ENCODE results near the gene PNPLA3. TPM values are rescaled to one million over a fixed set of nuclear protein-coding genes. Genes with fewer than 3 reads are reported as not detected.

The PNPLA3 gene
- total and polyA plus RNA-seq, 11 donors: 0.11 to 1.9 (median 0.18) TPM; not detected in 5

- Histone ChIP-seq H3K27me3 (peaks cover 15 to 77% (median 44%) of the 10 kb centered on the region in 9 donors), H3K27ac (no peak overlapping the region), H3K4me3 (no peak overlapping the region), H3K4me1 (peaks cover 0 to 13% (median 0%) of the 10 kb centered on the region in 12 donors), H3K9me3 (no peaks in the 10 kb centered on the region), H3K36me3 (no peaks in the 10 kb centered on the region)
- intact Hi-C loops (cut with DNase I): loop anchor here in 5 of 10 donors (5.0 to 10.0 kb wide), 4 partner anchors 52 to 615 kb away; no protein-coding TSS in a partner anchor
- ATAC-seq (no peak), DNase-seq (no peak)
- TF ChIP-seq, protein P1, sequence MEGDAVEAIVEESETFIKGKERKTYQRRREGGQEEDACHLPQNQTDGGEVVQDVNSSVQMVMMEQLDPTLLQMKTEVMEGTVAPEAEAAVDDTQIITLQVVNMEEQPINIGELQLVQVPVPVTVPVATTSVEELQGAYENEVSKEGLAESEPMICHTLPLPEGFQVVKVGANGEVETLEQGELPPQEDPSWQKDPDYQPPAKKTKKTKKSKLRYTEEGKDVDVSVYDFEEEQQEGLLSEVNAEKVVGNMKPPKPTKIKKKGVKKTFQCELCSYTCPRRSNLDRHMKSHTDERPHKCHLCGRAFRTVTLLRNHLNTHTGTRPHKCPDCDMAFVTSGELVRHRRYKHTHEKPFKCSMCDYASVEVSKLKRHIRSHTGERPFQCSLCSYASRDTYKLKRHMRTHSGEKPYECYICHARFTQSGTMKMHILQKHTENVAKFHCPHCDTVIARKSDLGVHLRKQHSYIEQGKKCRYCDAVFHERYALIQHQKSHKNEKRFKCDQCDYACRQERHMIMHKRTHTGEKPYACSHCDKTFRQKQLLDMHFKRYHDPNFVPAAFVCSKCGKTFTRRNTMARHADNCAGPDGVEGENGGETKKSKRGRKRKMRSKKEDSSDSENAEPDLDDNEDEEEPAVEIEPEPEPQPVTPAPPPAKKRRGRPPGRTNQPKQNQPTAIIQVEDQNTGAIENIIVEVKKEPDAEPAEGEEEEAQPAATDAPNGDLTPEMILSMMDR (IDR thresholded peaks at IDR 0.05): no peak
- TF ChIP-seq POLR2A (IDR thresholded peaks at IDR 0.05): no peak
- 41 to 46% (median 44%) methylated on average over 4 of the region's 4 CpGs for WGBS, 4 donors
Observed at GRCh38 chr22:43889860-43890253, 33.7 kb upstream of the PNPLA3 start.

DNA sequence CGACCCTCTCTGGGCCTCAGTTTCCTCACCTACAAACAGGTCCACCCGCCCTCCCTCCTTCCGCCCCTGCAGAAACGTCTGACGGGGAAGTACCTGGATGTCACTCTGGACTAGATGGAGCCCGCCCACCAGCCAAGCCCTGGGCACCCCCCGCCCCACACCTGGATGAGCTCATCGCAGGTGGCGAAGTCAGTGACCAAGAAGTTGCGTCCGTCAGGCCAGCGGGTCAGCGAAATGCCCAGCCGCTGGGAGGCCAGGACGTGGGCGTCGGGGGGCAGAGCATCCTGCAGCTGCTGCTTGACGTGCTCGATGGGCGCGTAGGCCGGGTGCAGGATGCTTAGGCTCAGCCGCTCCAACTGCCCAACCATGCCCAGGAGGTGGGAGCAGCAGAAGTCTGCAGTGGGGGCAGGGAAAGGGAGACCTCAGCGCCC lies 32.7 kb upstream of the PNPLA3 start:
- H3K27ac ChIP-seq: no peak overlapping the region
- TF ChIP-seq, protein P1 (IDR thresholded peaks at IDR 0.05): no peak
- TF ChIP-seq POLR2A (IDR thresholded peaks at IDR 0.05): no peak
- H3K9me3 ChIP-seq: no peaks in the 10 kb centered on the region
- no peak overlapping the region for H3K4me3 ChIP-seq
- H3K27me3 ChIP-seq: peaks cover 15 to 76% (median 44%) of the 10 kb centered on the region in 9 donors
- no peak for ATAC-seq
- no peak for DNase-seq
- WGBS, 4 donors: 18 to 27% (median 23%) methylated on average over 15 to 24 of the region's 24 CpGs
- intact Hi-C loops (cut with DNase I): loop anchor here in 1 of 10 donors (5.0 kb wide), 1 partner anchor 51 kb away; no protein-coding TSS in a partner anchor
- H3K36me3 ChIP-seq: no peaks in the 10 kb centered on the region
- peaks cover 0 to 13% (median 0%) of the 10 kb centered on the region in 12 donors for H3K4me1 ChIP-seq

DNA sequence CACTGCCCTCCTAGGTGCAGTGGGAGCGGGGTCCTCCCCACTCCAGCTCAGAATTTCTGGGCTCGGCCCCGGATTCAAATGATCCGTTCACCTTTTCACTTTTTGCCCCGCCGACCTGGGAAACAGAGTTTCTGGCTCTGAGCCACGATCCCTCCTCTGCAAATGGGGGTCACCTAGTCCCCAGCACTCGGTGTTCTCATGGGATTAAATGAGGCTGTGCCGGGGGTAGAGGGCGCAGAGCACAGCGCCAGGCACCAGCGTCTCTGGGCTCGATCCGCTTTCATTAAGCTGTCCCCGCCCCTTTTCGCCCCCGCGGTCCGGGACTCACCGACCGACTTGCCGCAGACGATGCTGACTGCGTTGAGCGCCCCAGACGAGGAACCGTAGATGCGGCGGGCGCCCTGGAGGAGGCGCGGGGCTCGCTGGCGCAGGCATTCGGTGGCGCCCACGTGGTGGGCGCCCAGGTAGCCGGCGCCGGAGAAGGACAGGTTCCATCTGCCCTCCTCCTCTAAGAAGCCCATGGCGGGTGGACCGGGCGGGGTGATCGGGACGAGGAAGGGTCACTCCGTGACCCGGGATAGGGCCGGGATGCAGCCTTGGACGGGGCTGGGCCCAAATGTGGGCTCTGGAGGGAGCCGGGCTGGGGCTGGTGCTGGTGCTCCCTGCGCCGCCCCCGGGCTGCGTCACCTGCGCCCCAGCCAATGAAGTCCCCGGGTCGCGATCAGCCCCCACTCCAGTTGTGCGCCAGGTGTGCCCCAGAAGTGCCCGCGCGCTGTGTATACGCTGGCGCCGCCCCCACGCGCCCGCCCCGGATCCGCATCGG lies 32.0 kb upstream of the PNPLA3 start, which contains the start of gene PNPLA5:
TSS of gene PNPLA5 (minus strand) at position 654 of the 823 bp plus-strand sequence. CDS start at position 521, 133 bp downstream.
- peak within 1 kb of the TSS in 1 of 12 donors; percentile 10 for H3K4me3 ChIP-seq
- peaks cover 15 to 69% (median 44%) of the 10 kb centered on the region in 9 donors for H3K27me3 ChIP-seq

DNA sequence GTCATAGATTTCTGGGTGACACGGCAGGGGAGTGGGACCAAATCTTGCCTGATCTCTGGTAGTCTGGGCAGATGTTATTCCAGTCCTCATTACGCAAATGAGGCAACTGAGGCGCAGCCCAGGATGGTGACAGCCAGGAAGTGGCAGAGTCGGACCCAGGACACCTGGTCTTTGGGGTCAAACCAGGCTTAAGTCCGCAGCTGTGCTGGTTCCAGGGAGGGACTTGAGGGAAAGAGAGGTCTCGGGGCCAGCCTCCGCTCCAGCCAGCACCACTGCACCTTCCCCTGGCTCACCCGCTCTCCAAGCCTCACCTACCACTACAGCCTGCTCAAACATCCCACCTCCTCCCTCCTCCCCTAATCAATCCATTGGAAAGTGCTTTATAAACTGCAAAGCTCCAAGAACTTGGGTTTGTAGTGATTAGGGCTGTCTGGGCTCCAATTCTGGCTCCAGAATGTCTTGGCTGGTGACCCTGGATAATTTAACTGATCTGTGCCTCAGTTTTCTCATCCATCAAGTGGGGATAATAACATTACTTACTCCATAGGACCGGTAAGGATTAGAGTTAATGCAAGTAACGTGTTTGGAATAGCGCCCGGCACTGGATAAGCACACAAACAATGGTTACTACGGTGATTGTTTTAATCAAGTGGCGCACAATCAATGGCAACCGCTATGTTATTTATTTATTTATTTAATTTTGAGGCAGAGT lies 31.3 kb upstream of the PNPLA3 start:
- H3K27me3 ChIP-seq: peaks cover 15 to 63% (median 44%) of the 10 kb centered on the region in 9 donors
- DNase-seq: no peak
- H3K9me3 ChIP-seq: no peaks in the 10 kb centered on the region
- H3K27ac ChIP-seq: no peak overlapping the region
- TF ChIP-seq, protein P1 (IDR thresholded peaks at IDR 0.05): no peak
- no peak for TF ChIP-seq POLR2A (IDR thresholded peaks at IDR 0.05)
- H3K4me3 ChIP-seq: no peak overlapping the region
- no peak for ATAC-seq
- 42 to 63% (median 46%) methylated on average over 11 to 15 of the region's 15 CpGs for WGBS, 4 donors
- H3K4me1 ChIP-seq: peaks cover 0 to 13% (median 0%) of the 10 kb centered on the region in 12 donors
- H3K36me3 ChIP-seq: no peaks in the 10 kb centered on the region
- intact Hi-C loops (cut with DNase I): loop anchor here in 1 of 10 donors (5.0 kb wide), 1 partner anchor 50 kb away; no protein-coding TSS in a partner anchor

More for the DNA sequence above, 32.0 kb upstream of the PNPLA3 start, which contains the start of gene PNPLA5:
- intact Hi-C loops (cut with DNase I): loop anchor here in 1 of 10 donors (5.0 kb wide), 1 partner anchor 51 kb away; no protein-coding TSS in a partner anchor
- WGBS, 4 donors: 2 to 4% (median 3%) methylated on average over 25 to 72 of the region's 72 CpGs
- no peak for TF ChIP-seq POLR2A (IDR thresholded peaks at IDR 0.05)
- DNase-seq (no peak), ATAC-seq (no peak)
- Histone ChIP-seq H3K4me1 (peaks cover 0 to 13% (median 0%) of the 10 kb centered on the region in 12 donors), H3K27ac (no peak within 1 kb of the TSS), H3K36me3 (no peaks in the 10 kb centered on the region), H3K9me3 (no peaks in the 10 kb centered on the region)

Measured in heart left ventricle (tissue), 16 donors.